Mucosa of gallbladder (tissue), 1 donor: ENCODE data around the gene PLBD2. TPM values are rescaled to one million over a fixed set of nuclear protein-coding genes. Genes with fewer than 3 reads are reported as not detected.

ENCODE experiments used
- DNase-seq: peaks from one replicate; pipeline ENCODE4 v3.0.0-alpha.2; 2020; ENCODE audit warnings: low spot score
- total RNA-seq: library from RNA; stranded (reverse); gene quantifications from one replicate; pipeline ENCODE4 v1.2.1, GENCODE V29; 2021
- donor health status: DM: no; HTN: no; CAD: no.

Gene PLBD2
- total RNA-seq, 1 donor from 2014 or later = 39.5 TPM

DNA sequence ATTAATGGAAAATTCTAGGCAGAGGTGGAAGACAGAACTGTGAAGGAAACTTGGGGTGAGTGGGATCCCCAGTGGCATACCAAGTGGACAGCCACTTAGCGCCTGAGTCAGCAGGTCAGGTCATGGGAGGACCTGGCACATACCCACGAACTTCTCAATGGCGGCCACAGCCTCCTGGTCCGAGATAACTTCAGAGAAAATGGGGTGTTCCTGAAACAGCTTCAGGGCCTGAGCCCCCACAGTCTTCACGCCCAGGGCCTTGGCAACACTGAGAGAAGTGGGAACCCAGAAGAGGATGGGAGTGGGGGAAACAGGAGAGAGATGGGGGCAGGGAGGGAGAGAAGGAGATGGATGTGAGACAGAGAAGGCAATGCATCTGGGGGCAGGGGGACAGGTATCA lies 35.4 kb downstream of the PLBD2 start:
- DNase-seq = no peak

DNA sequence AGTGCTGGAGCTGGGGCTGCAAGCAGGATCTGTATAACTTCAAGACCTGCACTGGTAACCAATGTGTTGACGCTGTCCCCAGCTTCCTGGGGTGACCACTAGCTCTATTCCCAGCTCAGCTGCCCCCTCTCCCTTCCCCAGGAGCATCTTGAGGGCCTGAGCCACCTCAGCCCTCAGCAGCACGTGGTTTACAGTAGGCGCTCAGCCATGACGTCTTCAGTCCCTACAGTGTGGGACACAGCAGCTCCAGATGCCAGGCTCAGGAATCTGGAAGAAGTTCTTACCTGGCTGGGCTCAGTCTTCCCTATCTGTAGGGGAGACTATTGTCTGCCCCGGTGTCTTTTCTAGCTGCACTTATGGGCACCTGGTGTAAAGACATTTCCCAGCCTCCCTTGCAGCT lies 36.7 kb downstream of the PLBD2 start:
- no peak for DNase-seq

GRCh38 chr12:113396200-113396599 lies 37.8 kb downstream of the PLBD2 start:
- DNase-seq = no peak

DNA sequence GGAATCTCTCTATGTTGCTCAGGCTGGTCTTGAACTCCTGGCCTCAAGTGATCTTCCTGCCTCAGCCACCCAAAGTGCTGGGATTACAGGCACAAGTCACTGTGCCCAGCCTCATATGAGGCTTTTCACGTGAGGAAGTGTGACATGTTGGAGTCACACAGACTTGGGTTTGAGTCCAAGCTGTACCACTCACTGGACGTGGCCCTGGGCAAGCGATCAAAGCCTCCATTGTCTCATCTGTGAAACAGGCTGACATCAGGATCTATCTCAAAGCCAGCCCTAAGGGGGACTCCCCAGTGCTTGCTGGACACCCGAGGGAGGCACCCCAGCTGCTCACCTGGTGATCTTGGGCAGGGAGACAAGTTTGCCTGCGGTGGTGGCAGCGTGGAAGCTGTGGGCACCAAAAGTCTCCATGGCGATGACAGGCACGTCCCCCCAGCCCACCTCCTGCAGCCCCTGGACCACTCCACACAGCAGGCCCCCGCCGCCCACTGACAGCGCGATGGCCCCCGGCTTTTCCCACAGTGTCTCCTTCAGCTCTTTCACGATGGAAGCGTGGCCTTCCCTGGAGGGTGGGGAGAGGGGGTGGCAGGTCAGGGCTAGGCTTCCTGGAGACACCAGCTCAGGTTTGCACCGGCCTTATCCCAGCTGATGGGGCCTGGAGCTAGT lies 38.6 kb downstream of the PLBD2 start:
- DNase-seq = no peak

GRCh38 chr12:113397497-113398197 lies 39.3 kb downstream of the PLBD2 start:
- DNase-seq = no peak

DNA sequence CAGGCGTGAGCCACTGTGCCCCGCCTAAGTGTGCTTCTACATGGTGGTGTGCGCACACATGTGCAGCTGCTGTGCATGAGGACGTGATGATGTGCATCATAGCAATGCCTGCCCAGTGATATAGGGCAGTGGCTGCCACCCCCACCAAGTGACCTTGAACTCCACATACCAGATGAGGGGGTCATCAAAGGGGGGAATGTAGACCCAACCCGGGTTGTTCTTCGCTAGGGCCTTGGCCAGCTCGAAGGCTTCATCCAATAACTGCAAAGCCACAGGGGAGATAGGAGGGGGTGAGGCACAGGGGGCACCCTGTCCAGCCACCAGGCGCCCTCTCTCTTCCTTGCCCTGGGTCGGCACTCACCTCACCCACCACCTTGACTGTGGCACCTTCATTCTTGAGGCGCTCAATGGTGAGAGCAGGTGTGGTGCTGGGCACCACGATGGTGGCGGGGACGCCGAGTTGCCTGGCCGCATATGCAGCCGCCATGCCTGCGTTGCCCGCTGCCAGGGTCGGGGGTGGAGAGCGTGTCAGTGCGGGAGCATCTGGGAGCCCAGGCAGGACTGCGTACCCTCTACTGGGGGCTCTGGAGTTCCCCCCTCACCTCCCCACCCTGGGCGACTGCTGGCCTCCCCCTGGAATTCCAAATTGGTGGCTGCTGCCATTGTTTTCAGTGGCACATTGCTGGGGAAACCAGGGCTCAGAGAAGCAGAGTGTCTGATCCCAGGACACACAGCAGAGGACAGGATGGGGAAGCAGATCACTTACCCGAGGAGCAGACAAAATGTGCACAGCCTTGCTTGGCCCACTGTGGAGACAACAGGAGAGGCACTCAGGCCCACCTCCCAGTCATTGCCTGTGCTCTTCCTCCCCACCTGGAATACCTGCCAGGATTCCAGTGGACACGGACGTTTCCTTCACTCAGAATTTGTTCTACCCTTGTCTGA lies 40.2 kb downstream of the PLBD2 start:
- no peak for DNase-seq

- DNase-seq = no peak
Measured at GRCh38 chr12:113399490-113399889, 41.1 kb downstream of the PLBD2 start.

DNA sequence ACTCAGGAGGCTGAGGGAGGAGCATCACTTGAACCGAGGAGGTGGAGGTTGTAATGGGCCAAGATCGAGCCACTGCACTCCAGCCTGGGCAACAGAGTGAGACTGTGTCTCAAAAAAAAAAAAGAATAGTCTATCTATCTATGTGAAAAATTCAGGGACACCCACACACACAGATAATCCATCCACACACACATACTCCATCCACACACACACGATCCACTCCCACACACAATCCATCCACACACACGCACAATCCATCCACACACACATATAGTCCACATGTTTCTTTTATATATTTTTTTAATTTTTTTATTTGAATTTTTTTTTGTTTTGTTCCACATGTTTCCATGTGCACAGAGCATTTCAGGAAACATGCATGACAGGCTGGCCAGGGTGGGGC lies 42.0 kb downstream of the PLBD2 start:
- no peak for DNase-seq

DNA sequence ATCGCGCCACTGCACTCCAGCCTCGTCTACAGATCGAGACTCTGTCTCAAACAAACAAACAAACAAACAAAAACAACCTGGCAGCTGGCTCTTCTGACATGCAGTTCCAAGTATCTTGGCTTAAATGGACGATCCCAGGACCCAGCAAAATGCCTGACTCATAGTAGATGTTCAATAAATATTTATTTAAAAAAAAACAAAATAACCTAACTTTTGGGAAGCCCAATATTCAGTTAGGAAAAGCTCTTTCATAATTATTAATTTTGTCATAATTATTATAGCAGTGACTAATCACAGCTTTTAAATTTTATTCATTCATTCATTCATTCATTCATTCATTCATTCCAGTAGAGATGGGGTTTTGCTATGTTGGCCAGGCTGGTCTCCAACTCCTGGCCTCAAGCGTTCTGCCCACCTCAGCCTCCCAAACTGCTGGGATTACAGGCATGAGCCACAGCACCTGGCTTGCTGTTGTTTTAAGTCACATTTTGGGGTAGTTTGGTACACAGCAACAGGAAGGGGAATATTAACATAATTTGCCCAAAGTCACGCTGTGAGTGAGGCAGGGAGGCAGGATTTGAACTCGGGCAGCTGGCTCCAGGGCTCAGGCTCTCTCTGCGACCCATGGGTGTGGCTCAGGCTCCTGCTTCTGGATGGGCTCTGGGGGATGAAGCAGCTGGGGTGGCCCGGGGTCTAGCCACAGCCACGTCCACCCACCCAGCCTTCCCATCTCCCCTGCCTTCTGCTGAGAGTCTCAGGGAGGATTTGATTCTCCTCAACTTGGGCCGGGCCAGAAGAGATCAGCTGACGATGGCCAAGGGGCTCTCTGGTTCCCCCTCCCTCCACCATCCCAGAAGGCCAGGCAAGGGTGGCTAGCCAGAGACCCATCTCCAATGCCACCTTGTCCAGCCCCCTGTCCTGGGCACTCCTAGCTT lies 42.9 kb downstream of the PLBD2 start:
- no peak for DNase-seq

- no peak for DNase-seq
Measured at GRCh38 chr12:113402586-113403260, 44.3 kb downstream of the PLBD2 start.

DNA sequence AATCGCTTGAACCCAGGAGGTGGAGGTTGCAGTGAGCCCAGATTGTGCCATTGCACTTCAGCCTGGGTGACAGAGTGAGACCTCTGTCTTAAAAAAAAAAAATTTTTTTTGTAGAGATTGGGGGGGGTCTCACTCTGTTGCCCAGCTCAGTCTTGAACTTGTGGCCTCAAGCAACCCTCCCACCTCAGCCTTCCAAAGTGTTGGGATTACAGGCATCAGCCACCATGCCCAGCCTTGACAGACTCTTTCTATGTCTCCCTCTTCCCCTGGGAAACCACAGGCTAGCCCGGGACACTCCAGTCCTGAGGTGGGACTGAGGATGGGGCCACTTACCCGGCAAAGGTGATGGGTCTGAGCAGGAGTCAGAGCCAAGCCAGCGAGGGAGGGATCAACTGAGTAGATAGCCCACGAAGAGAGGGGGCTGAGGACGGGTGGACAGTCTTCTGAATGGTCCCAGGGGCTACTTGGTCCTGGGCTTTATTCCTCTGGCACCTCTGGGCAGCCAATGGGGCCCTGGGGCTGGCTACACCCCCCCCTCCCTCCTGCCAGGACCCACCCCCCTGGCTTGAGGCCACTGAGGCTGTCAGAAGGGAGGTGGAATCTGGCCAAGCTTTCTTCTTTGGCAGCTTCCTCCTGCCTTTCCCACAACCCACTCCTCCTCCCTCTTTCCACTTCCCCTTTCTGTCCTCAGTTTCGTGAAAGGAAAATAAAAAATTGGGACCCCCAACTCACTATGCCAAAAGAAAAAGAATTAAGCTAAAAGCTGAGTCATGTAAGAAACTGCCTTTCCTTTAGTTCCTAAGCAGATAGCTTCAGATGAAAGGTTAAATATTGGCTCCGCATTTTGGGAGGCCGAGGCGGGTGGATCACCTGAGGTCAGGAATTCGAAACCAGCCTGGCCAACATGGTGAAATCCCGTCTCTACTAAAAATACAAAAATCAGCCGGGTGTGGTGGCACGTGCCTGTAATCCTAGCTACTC lies 45.3 kb downstream of the PLBD2 start, which contains the start of gene SDS:
Gene SDS, minus strand, starts transcription at position 453 of the 981 bp plus-strand sequence. CDS start 4,179 bp downstream, outside the sequence.
- peak; percentile 51 for DNase-seq

- DNase-seq = no peak
Measured at GRCh38 chr12:113405694-113406093, 47.3 kb downstream of the PLBD2 start.

DNA sequence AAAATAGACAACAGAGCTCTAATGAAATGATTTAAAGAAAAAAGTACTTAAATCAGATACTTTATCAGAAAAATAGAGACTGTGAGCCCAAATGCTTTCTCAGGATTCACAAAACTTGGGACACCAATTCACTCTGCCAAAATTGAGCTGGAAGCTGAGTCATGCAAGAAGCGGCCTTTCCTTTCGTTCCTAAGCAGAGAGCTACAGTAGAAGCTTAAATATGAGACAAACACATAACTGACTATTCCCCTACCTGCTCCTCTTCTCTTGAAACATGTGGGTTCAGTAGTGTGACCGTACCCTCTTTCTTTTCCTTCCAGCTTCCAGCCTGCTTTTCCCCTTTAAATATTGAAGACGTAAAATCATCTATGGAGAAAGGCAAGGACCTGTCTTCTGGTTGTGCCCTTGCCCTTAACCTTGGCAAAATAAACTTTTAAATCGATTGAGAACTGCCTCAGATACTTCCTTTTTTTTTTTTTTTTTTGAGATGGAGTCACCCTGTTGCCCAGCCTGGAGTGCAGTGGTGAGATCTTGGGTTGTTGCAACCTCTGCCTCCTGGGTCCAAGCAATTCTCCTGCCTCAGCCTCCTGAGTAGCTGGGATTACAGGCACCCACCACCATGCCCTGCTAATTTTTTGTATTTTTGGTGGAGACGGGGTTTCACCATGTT lies 49.7 kb downstream of the PLBD2 start:
- no peak for DNase-seq

DNA sequence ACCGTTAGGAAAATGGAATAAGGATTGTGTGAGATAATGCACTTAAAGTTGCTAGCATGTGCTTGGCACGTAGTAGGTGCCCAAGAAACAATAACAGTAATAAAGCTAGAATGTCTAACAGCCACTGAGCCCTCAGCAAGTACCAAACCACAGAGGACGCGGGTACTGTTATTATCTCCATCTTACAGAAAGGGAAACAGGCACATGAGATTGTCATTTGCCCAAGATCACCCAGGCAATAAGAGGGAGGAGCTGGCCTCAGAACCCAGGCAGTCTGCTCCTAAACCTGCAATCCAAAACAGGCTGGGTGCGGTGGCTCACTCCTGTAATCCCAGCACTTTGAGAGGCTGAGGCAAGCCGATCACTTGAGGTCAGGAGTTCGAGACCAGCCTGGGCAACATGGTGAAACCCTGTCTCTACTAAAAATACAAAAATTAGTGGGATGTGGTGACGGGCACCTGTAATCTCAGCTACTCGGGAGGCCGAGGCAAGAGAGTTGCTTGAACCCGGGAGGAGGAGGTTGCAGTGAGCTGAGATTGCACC lies 50.4 kb downstream of the PLBD2 start:
- DNase-seq = no peak

DNA sequence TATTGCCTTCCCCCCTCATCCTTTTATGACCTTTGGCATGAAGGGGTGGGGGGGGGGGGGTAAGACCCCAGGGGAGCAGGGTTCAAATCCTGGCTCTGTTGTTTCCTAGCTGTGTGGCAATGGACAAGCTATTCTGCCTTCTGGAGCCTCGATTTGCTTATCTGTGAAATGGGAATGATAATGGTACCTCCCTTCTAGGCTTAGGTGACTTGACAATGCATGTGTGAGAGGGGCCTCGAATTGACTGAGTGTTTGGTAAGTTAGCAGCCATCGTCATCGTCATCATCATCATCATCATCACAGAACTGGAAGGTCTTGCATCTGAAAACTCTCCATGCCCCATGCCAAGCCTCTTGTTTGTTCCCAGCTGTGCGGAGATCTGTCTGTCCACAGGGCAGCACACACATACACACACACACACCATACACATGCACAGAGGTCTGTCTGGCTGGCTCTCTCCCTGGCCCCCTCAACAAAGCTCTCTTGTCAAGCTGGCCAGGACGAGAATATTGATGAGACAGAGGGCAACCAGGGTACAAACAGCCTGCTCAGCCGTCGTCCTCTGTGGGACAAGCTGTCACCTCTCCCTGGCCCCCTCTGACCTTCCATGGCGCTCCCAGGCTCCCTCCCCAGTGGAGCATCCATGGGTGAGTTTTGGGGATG lies 51.2 kb downstream of the PLBD2 start:
- no peak for DNase-seq

DNA sequence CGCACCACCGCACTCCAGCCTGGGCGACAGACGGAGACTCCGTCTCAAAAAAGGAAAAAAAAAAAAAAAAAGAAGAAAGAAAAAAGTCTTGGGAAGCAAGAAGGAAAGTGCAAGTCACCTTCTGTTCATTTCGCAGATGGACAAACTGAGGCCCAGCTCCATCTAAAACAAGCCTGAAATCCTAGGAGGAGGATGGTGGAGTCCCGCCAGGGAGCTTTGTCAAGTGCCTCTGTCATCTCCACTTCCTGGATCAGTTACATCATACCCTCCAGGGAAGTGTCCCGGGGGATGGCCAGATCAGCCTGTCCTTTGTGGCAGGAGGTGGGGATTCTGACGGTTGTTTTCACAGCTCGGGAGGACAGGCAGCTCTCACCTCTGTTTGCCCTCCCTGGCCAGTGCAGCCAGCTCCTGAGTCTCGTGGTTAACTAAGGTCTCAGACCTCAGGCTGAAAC lies 55.1 kb downstream of the PLBD2 start:
- DNase-seq = no peak

DNA sequence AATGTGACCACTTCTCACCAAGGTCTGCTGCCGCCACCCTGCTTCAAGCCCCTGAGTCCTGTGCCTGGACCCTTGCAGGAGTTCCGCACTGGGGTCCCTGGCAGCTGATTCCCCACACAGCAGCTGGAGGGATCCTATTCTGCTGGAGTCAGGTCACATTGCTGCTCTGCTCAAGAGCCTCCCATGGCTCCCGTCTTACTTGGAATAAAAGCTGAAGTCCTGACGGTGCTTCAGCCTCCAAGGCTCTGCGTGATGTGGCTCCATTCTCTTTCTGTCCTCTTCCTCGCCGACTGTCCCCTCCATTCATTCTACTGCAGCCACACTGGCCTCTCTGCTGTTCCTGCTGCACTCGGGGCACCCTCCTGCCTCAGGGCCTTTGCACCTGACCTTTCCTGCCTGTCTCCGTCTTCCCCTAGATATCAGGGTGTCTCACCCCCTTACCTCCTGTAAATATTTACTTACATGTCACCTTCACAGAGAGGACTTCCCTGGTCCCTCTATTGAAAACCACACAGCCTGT lies 56.2 kb downstream of the PLBD2 start:
- no peak for DNase-seq
